ENCODE measurements around the gene FNIP1.

FNIP1 gene

DNA sequence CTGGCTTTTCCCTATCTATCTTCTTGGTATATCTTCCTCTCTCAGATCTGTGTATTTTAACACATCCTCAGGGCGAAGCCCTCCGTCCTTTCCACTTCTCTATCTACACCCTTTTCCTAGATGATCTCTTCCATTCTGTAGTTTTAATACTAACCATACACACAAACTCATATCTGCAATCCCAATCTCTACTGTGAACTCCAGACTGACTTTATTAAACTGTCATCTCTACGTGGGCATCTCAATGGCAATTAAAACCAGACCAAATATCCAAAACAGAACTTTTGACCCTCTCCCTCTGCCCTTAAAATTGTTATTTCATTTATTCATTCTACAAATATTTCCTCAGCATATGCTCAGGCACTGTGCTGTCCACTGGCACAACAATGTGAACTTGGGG lies 7.1 kb downstream of the FNIP1 start:
- CTCF ChIA-PET: no interaction called here
- POLR2A ChIA-PET: no interaction called here

DNA sequence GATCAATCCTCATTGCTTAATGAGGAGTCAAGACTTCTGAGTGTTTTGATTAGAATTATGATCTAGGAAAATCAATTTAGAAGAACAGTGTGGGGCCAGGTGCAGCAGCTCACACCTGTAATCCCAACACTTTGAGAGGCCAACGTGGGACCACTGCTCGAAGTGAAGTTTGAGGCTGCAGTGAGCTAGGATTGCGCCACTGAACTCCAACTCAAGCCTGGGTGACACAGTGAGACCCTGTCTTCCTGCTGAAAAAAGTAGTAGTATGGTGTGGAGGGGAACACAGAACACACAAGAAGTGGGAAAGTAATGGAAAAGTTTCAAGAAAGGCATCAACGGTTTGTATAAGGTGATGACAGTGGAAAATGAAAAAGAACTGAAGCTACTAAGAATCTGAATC lies 9.1 kb downstream of the FNIP1 start:
- DNase-seq (ENCODE audit: low read depth, low spot score): no peak
- ChIA-PET CTCF (interaction anchor here (0.6 to 1.2 kb wide), 2 partner anchors 13 to 199 kb away, joined by 3 to 6 read pairs; no protein-coding TSS in a partner anchor), POLR2A (no interaction called here)
- TF ChIP-seq, protein P1, sequence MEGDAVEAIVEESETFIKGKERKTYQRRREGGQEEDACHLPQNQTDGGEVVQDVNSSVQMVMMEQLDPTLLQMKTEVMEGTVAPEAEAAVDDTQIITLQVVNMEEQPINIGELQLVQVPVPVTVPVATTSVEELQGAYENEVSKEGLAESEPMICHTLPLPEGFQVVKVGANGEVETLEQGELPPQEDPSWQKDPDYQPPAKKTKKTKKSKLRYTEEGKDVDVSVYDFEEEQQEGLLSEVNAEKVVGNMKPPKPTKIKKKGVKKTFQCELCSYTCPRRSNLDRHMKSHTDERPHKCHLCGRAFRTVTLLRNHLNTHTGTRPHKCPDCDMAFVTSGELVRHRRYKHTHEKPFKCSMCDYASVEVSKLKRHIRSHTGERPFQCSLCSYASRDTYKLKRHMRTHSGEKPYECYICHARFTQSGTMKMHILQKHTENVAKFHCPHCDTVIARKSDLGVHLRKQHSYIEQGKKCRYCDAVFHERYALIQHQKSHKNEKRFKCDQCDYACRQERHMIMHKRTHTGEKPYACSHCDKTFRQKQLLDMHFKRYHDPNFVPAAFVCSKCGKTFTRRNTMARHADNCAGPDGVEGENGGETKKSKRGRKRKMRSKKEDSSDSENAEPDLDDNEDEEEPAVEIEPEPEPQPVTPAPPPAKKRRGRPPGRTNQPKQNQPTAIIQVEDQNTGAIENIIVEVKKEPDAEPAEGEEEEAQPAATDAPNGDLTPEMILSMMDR (IDR thresholded peaks at IDR 0.05; ENCODE audit: insufficient read depth, low read length, missing control alignments): no peak
- H3K4me3 ChIP-seq (ENCODE audit: low read depth, low read length): no peak overlapping the region

More for the DNA sequence above, 7.1 kb downstream of the FNIP1 start:
- TF ChIP-seq, protein P1 (IDR thresholded peaks at IDR 0.05; ENCODE audit: insufficient read depth, low read length, missing control alignments): no peak
- H3K4me3 ChIP-seq (ENCODE audit: low read depth, low read length): no peak overlapping the region
- DNase-seq (ENCODE audit: low read depth, low spot score): no peak

DNA sequence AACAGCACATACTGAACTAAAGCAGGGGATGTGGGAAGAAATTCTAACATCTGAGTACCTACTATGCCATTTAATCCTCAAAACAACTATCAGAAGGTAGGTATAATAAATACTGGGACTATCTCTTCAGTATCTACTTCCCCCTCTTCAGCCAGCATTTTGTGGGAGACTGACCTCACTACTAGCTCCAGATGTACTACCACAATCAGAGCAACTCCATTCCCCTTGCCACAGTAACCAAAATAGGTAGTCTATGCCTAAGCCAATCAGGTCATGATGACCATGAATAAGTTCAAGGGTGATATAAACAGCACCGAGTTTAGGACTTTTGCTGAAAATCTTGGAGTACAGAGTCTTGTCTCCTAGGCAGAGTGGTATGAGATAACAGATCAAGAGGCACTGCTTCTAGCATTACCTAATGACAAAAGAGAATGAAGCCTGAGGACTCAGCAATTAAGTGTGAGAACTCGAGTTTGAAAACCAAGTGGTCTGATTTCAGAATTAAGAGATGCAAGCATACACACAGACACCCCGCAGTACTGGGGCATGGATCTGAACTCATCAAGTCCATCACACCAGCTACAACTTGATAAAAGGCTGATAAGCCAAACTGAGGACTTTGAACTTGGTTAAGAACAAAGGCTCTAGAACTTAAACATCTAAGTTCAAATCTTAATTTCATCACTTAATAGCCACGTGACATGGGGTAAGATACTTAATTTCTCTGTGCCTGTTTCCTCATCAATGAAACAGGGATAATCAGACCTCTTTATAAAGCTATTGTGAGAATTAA lies 9.7 kb downstream of the FNIP1 start:
- POLR2A ChIA-PET: no interaction called here
- TF ChIP-seq, protein P1 (IDR thresholded peaks at IDR 0.05; ENCODE audit: insufficient read depth, low read length, missing control alignments): no peak
- no peak for DNase-seq (ENCODE audit: low read depth, low spot score)
- CTCF ChIA-PET: interaction anchor here (1.2 kb wide), 1 partner anchor 198 kb away, joined by 6 read pairs; no protein-coding TSS in a partner anchor
- no peak overlapping the region for H3K4me3 ChIP-seq (ENCODE audit: low read depth, low read length)

DNA sequence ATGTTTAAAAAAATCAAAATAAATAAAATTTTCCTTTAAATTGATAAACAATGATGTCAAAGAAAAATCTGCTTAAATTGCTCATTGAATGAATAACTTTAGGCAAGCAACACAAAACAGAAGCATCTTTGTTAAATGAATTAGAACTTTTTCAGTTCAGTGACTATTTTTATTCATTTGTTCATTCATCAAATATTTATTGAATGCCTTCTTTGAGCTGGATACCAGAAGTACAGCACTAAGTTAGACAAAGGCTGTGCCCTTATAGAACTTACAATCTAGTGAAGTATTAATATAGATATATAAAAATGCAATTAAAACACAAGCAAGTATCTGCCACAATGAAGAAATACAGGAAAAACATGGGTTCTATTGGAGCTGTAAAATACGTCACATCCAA lies 10.8 kb downstream of the FNIP1 start:
- DNase-seq (ENCODE audit: low read depth, low spot score): no peak
- no peak overlapping the region for H3K4me3 ChIP-seq (ENCODE audit: low read depth, low read length)
- CTCF ChIA-PET: no interaction called here
- POLR2A ChIA-PET: no interaction called here
- TF ChIP-seq, protein P1 (IDR thresholded peaks at IDR 0.05; ENCODE audit: insufficient read depth, low read length, missing control alignments): no peak

DNA sequence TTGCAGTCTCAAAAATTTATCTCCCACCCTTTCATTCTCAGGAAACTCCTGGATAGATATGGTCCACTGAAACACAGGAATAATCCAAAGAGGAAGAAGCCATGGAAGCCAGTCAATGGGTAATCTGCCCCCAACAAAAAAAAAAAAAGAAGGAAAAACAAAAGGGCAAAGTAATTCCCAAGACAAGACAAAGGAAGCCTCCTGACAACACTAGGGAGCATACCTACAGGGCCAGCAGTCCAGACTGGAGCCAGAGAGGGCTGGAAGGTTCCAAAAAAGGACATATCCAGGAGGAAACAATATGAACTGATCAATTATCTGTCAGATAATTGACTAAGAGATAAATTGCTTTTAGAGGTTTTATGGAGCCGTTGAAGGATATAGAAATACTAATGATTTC lies 12.9 kb downstream of the FNIP1 start:
- ChIA-PET POLR2A (interaction anchor here (0.6 kb wide), 1 partner anchor 13 kb away, joined by 3 read pairs; no protein-coding TSS in a partner anchor), CTCF (no interaction called here)
- H3K4me3 ChIP-seq (ENCODE audit: low read depth, low read length): no peak overlapping the region
- DNase-seq (ENCODE audit: low read depth, low spot score): no peak
- TF ChIP-seq, protein P1 (IDR thresholded peaks at IDR 0.05; ENCODE audit: insufficient read depth, low read length, missing control alignments): no peak

DNA sequence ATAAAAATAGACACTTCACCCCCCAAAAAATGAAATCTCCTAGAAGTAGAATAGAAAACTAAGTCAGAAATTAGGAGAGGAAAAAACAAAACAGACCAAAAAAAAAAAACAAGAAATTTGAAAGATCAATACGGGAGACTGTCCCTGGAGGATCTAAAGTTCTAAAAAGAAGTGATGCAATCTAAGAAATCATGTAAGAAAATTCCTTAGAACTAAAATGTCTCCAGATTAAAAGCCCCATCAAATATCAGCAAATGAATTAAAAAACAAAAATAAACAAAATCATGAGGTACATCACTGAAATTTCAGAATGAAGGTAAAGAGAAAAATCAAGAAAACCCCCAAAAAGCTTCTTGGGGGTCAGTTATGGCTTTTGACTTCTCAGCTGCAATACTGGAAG lies 13.5 kb downstream of the FNIP1 start:
- TF ChIP-seq, protein P1 (IDR thresholded peaks at IDR 0.05; ENCODE audit: insufficient read depth, low read length, missing control alignments): no peak
- ChIA-PET CTCF (no interaction called here), POLR2A (no interaction called here)
- DNase-seq (ENCODE audit: low read depth, low spot score): no peak
- no peak overlapping the region for H3K4me3 ChIP-seq (ENCODE audit: low read depth, low read length)
